ENCODE data around the gene PPEF2.

DNA sequence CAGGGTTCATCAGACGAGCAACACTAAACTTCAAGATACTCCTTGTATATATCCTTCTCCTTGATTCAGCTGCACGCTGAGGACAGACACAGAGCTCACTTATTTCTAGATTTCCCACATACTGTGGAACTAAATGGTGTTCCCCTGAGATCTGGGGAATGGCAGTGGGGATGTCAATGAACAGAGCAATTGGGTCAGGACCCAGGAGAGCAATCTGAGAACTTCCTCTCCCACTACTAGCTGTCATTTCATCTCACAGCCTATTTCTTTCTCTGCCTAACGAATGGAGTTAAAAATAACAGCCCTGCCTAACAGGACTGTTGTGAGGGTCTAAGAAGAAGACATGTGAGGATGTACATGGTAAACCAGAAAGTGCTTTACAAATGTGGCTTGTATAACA lies 27.9 kb upstream of the PPEF2 start:
- TF ChIP-seq POLR2A (IDR thresholded peaks at IDR 0.05) (no peak), POLR2AphosphoS5 (IDR thresholded peaks at IDR 0.05; ENCODE audit: insufficient read depth in 1 of 2, low read depth in 1 of 2) (no peak)
- TF ChIP-seq, protein P1, sequence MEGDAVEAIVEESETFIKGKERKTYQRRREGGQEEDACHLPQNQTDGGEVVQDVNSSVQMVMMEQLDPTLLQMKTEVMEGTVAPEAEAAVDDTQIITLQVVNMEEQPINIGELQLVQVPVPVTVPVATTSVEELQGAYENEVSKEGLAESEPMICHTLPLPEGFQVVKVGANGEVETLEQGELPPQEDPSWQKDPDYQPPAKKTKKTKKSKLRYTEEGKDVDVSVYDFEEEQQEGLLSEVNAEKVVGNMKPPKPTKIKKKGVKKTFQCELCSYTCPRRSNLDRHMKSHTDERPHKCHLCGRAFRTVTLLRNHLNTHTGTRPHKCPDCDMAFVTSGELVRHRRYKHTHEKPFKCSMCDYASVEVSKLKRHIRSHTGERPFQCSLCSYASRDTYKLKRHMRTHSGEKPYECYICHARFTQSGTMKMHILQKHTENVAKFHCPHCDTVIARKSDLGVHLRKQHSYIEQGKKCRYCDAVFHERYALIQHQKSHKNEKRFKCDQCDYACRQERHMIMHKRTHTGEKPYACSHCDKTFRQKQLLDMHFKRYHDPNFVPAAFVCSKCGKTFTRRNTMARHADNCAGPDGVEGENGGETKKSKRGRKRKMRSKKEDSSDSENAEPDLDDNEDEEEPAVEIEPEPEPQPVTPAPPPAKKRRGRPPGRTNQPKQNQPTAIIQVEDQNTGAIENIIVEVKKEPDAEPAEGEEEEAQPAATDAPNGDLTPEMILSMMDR (IDR thresholded peaks at IDR 0.05): no peak
